ENCODE measurements around the gene PHLPP2. TPM values are rescaled to one million over a fixed set of nuclear protein-coding genes. Genes with fewer than 3 reads are reported as not detected.

Gene PHLPP2
- total and polyA plus RNA-seq, 10 of the 15 experiments (the other 5 are each of a cell fraction or from before 2014, with no cell fraction given): 1.0 to 13.2 (median 7.0) TPM

DNA sequence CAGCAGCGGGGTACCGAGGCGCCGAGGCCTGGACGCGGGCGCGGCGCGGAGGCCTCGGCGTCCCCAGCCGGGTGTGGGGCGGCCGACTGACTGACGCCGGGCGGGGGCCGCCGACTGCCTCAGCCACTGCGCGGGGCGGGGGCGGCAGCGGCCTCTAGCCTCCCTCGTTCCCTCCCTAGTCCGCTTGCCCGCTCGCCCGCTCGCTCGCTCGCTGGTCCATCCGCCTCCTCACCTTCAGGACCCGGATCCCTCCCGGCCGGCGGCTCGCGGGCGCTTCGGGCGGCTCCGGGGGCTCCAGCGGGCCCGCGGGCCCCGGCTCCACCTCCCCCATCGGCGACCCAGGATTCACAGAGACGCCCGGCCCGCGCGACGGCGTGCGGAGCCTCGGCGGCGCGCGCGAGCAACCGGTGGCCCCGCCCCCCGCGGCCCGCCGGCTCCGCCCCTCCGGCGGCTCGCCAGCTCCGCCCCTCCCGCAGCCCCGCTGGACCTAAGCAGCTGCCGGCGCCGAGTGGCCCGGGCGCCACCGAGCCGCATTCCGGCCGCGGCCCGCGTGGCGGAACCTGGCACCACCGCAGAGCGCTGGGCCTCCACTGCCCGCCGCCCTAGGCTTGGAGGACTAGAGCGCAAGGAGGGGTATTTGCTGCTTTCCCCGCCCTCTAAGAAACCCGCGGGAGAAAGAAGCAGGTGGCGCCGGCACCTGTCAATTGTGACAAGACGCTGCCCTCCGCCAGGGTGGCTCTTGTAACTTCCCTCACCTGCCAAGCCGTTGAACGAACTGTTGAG lies 773 bp downstream of the PHLPP2 start (continued):
- TF ChIP-seq, protein P1, sequence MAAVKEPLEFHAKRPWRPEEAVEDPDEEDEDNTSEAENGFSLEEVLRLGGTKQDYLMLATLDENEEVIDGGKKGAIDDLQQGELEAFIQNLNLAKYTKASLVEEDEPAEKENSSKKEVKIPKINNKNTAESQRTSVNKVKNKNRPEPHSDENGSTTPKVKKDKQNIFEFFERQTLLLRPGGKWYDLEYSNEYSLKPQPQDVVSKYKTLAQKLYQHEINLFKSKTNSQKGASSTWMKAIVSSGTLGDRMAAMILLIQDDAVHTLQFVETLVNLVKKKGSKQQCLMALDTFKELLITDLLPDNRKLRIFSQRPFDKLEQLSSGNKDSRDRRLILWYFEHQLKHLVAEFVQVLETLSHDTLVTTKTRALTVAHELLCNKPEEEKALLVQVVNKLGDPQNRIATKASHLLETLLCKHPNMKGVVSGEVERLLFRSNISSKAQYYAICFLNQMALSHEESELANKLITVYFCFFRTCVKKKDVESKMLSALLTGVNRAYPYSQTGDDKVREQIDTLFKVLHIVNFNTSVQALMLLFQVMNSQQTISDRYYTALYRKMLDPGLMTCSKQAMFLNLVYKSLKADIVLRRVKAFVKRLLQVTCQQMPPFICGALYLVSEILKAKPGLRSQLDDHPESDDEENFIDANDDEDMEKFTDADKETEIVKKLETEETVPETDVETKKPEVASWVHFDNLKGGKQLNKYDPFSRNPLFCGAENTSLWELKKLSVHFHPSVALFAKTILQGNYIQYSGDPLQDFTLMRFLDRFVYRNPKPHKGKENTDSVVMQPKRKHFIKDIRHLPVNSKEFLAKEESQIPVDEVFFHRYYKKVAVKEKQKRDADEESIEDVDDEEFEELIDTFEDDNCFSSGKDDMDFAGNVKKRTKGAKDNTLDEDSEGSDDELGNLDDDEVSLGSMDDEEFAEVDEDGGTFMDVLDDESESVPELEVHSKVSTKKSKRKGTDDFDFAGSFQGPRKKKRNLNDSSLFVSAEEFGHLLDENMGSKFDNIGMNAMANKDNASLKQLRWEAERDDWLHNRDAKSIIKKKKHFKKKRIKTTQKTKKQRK (IDR thresholded peaks at IDR 0.05; ENCODE audit: low read depth, low read length): no peak
- TF ChIP-seq KLF5 (IDR thresholded peaks at IDR 0.05; ENCODE audit: partially characterized antibody): peak; percentile 43
- no peak for TF ChIP-seq MYC (IDR thresholded peaks at IDR 0.05; ENCODE audit: insufficient read depth, insufficient read length, insufficient replicate concordance, low read length, severe bottlenecking)
- peak; percentile 52 for TF ChIP-seq IKZF1 (conservative IDR thresholded peaks at IDR 0.05)
- TF ChIP-seq, protein P2, sequence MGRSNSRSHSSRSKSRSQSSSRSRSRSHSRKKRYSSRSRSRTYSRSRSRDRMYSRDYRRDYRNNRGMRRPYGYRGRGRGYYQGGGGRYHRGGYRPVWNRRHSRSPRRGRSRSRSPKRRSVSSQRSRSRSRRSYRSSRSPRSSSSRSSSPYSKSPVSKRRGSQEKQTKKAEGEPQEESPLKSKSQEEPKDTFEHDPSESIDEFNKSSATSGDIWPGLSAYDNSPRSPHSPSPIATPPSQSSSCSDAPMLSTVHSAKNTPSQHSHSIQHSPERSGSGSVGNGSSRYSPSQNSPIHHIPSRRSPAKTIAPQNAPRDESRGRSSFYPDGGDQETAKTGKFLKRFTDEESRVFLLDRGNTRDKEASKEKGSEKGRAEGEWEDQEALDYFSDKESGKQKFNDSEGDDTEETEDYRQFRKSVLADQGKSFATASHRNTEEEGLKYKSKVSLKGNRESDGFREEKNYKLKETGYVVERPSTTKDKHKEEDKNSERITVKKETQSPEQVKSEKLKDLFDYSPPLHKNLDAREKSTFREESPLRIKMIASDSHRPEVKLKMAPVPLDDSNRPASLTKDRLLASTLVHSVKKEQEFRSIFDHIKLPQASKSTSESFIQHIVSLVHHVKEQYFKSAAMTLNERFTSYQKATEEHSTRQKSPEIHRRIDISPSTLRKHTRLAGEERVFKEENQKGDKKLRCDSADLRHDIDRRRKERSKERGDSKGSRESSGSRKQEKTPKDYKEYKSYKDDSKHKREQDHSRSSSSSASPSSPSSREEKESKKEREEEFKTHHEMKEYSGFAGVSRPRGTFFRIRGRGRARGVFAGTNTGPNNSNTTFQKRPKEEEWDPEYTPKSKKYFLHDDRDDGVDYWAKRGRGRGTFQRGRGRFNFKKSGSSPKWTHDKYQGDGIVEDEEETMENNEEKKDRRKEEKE (IDR thresholded peaks at IDR 0.05): 0 out of 2 replicates have a peak, but pooled peaks have one; percentile 10
- peak; percentile 69; the same call in 1 of the 2 replicates for TF ChIP-seq TCF12 (IDR thresholded peaks at IDR 0.05; ENCODE audit: low read depth, low read length)
- peak; percentile 63; the same call in 1 of the 2 replicates for TF ChIP-seq TAF1 (IDR thresholded peaks at IDR 0.05; ENCODE audit: borderline replicate concordance, low read depth, low read length)
- TF ChIP-seq LARP7 (IDR thresholded peaks at IDR 0.05): peak; percentile 83
- peak; percentile 57; the same call in 1 of the 2 replicates for TF ChIP-seq POLR2A (IDR thresholded peaks at IDR 0.05; ENCODE audit: low read depth, low read length)
- peak; percentile 47; the same call in 1 of the 2 replicates for TF ChIP-seq NR2F1 (conservative IDR thresholded peaks at IDR 0.05)
- TF ChIP-seq, protein P3, sequence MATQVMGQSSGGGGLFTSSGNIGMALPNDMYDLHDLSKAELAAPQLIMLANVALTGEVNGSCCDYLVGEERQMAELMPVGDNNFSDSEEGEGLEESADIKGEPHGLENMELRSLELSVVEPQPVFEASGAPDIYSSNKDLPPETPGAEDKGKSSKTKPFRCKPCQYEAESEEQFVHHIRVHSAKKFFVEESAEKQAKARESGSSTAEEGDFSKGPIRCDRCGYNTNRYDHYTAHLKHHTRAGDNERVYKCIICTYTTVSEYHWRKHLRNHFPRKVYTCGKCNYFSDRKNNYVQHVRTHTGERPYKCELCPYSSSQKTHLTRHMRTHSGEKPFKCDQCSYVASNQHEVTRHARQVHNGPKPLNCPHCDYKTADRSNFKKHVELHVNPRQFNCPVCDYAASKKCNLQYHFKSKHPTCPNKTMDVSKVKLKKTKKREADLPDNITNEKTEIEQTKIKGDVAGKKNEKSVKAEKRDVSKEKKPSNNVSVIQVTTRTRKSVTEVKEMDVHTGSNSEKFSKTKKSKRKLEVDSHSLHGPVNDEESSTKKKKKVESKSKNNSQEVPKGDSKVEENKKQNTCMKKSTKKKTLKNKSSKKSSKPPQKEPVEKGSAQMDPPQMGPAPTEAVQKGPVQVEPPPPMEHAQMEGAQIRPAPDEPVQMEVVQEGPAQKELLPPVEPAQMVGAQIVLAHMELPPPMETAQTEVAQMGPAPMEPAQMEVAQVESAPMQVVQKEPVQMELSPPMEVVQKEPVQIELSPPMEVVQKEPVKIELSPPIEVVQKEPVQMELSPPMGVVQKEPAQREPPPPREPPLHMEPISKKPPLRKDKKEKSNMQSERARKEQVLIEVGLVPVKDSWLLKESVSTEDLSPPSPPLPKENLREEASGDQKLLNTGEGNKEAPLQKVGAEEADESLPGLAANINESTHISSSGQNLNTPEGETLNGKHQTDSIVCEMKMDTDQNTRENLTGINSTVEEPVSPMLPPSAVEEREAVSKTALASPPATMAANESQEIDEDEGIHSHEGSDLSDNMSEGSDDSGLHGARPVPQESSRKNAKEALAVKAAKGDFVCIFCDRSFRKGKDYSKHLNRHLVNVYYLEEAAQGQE (IDR thresholded peaks at IDR 0.05; ENCODE audit: low read depth, low read length): no peak
- TF ChIP-seq, protein P4, sequence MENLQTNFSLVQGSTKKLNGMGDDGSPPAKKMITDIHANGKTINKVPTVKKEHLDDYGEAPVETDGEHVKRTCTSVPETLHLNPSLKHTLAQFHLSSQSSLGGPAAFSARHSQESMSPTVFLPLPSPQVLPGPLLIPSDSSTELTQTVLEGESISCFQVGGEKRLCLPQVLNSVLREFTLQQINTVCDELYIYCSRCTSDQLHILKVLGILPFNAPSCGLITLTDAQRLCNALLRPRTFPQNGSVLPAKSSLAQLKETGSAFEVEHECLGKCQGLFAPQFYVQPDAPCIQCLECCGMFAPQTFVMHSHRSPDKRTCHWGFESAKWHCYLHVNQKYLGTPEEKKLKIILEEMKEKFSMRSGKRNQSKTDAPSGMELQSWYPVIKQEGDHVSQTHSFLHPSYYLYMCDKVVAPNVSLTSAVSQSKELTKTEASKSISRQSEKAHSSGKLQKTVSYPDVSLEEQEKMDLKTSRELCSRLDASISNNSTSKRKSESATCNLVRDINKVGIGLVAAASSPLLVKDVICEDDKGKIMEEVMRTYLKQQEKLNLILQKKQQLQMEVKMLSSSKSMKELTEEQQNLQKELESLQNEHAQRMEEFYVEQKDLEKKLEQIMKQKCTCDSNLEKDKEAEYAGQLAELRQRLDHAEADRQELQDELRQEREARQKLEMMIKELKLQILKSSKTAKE (IDR thresholded peaks at IDR 0.05; ENCODE audit: low read depth, poor library complexity, severe bottlenecking): no peak
- 0 out of 2 replicates have a peak, but pooled peaks have one; percentile 25 for TF ChIP-seq RB1 (IDR thresholded peaks at IDR 0.05; ENCODE audit: borderline replicate concordance)
- TF ChIP-seq, protein P5, sequence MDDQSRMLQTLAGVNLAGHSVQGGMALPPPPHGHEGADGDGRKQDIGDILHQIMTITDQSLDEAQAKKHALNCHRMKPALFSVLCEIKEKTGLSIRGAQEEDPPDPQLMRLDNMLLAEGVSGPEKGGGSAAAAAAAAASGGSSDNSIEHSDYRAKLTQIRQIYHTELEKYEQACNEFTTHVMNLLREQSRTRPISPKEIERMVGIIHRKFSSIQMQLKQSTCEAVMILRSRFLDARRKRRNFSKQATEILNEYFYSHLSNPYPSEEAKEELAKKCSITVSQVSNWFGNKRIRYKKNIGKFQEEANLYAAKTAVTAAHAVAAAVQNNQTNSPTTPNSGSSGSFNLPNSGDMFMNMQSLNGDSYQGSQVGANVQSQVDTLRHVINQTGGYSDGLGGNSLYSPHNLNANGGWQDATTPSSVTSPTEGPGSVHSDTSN (IDR thresholded peaks at IDR 0.05; ENCODE audit: insufficient replicate concordance, low read depth, low read length): peak; percentile 32

Measured in GM12878 (cell line).